Endometrial microvascular endothelial cells (primary cell): ENCODE measurements around the gene SYCP3. TPM values are rescaled to one million over a fixed set of nuclear protein-coding genes. Genes with fewer than 3 reads are reported as not detected.
"Not testable (repeated sequence)": the region's sequence is repeated elsewhere in the genome, so short reads cannot be mapped to it uniquely, and the experiment has no call there.

Experiments
- in situ Hi-C: cut with HindIII; loops from 2 replicates; pipeline ENCODE4 v1.10.0; 2017; ENCODE audit warnings: low sequenced_read_pairs, low pct_unique_long_range_greater_than_20kb; ENCODE audit errors: inconsistent ontology term
- total RNA-seq: library from RNA; depleted of rRNA; stranded (reverse); fragments of >200 nt; gene quantifications from one replicate; pipeline ENCODE4 v1.2.3, GENCODE V29; 2015; ENCODE audit errors: inconsistent ontology term

SYCP3 gene
- total RNA-seq, 1 donor from 2014 or later, result not detected

DNA sequence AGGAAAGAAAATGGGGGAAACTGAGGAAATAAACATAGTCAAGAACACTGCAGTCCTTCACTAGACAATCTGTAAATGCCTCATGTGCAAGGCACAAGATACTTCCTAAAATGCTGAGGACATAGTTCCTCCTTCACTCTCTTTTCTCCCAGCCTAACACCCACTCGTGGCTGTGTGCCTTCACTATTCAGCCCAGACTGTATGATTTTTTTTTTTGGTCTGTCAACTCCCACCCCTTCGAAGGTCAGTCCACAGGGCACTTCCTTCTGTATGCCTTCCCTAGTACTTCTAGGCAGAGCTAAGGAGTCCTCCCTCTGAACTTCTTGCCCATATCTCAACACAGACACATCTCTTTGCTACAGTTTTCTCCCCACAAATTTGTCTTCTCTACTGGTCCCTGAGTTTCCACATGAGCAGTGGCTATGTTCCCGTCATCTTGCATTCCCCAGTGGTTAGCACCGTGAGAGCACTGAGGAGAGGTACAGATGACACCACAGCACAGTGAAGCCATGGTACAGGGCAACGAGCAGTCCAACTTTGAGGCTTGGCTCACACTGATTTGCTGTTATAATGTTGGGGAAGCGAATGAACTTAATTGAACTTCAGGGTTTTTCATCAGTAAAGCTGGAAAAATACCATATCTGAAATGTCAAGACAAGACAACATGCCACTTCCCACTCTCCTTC lies 24.1 kb upstream of the SYCP3 start:
- in situ Hi-C loops, result no loop called here

DNA sequence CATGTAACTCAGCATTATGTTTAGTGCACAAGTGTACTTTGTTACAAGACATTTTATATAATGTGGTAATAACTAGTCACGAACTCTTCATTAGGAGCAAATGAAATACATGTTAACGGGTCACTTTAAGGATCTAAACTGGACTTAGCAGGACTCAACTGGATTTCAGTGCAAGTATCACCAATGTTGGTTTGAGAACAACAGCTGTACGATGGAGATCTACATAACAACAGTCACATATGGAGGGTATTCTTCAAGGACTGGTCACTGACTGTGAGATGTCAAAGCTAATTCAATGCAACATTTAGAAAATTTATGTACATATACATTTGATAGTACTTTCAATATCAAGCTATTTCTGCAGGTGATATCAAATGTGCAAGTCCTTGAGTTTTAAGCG lies 22.5 kb upstream of the SYCP3 start:
- in situ Hi-C loops, result no loop called here

DNA sequence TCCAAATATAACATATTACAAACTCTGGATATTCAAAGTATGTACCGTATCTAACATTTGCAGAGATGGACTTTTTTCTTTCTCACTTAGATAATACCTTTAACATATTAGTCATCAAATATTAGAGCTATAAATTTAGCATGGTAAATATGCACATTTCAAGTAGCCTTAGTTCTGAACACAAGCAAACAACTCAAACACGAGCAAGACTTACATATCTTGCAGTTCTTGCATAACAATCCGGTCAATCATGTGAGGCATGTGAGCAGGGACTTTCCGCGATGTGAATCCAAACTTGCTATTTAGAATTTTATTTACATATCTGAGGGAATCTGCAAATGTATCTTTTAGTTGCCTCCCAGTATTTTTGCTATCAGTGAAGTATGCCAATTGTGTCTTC lies 22.1 kb upstream of the SYCP3 start:
- in situ Hi-C loops, result no loop called here

DNA sequence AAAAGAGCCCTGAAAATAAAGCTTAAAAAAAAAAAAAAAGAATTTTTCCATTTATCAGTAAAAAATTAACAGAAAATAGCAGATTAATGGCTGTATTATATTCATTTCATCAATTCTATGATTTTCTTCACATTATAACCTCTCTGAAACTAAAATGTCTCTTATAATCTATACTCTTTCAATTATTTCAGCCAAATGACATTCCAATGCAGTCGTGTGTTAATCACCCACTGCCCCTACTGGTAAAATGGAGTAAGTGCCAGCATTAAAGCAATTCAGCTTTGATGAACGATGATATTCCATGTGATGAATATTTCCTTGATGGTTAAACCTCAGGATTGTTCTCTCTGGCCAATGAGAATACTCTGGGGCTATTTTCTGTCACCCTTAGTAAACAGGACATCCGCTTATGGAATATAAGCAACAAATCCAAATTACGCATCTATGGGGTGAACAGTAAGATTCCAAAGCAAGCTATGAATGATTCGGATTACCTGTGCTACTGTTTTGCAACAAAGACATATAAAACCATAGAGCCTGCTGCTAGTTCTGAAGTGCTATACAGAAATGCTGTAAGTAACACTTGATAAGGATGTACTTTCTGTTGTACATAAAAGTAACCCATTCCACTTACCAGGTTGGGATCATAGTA lies 20.3 kb upstream of the SYCP3 start:
- in situ Hi-C loops, result no loop called here

DNA sequence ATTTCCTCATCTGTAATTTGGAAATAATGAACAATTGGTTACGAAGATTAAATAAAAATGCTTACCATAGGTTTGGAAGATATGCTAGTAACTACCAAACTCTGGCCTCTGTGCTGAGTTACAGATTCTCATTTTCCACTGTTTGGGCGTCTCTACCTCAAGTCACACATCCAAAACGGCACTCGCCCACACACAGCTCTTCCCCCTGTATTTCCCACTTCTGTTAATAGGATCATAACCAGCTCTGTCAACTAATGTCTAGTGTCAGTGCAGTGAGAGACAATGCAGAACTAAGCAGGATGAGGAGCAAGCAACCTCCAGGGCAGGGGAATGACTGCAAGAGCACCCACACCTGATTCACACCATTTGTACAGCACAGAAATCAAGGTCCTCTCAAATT lies 10.9 kb upstream of the SYCP3 start:
- in situ Hi-C loops, result no loop called here

DNA sequence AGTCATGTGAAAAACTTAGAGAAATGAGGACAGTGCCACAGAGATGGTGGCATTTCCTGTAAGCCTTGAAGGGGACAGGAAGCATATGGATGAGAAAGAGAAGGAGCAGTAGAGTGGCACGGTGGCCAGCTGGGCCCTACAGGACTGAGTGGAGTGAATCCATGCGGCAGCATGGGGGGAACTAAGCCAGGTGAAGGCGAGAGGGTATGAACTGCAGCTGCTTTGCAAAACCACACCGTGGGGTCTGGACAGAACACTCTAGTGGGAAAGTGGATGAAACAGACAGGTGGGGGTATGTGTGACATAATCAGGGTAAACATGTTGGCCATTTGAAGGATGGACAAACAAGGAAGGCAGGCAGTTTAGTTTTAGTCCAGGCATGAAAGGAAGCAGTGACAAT lies 10.4 kb upstream of the SYCP3 start:
- in situ Hi-C loops, result no loop called here

DNA sequence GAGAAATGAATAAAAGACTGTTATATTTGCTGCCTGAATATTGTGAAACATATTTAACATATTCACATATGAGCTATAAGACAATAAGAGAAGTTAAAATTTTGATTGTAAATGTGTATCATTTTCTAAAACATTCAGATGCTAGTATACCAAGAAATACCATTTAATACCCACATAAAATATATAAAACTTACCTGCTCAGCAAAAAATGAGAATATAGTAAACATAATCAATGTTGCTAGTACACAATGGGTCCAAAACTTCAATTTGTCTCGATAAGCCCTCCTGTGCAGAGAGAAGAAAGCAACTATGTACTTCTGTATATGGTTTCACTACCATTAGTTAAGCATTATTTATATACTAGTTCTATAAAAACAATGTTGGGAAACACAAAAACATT lies 9.6 kb upstream of the SYCP3 start:
- in situ Hi-C loops, result no loop called here

DNA sequence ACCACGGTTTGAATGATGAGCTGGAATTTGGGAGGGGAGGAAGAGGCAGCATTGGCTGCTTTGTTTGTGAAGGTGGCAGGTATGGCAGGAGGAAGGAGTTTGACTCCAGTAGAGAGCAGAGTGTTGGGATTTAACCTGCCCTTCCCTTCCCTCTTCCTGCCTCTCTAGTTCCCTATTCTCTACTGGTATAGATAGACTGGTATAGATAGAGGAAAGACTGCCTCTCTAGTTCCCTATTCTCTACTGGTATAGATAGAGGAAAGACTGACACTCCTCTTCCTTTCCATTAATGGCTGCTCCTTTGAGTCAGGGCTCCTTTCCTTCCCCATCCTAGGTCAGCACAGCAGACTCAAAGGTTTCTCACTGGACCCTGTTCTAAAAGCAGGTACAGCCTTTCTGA lies 8.4 kb upstream of the SYCP3 start:
- in situ Hi-C loops, result no loop called here

DNA sequence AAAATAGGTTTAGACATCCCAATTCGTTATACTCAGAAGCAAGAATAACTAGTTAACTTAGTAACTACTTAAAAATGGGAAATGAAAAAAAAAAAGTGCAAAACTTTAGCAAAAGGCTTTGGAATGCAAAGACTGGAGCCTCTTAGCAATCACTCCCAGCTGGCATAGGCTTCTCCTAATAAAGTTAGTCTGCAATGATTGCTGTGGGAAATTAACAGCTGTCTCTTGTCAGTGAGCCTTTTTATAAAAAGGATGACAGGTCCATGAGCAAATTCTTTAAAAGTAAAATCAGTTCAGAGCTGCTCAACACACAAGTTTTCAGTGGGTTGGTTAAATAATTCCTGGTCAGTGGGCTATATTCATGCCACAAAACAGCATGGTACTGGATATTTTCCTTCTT lies 7.4 kb upstream of the SYCP3 start:
- in situ Hi-C loops, result no loop called here

DNA sequence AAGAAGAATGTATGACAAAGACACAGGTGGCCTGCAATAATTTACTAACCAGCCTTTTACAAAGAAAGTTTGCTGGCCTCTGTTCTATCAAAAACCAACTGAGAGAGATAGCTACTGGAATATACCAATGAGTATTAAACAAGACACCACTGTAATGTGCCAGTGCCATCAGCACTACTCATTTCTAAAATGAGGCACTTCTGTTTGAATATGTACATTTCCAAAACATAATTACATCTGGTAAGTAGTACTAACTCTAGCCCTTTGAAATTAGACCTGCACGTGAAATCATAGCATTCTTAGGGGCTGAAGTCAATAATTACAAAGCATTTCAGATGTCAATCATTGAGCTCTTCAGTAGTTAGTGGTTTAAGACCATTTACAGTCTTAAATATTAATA lies 6.9 kb upstream of the SYCP3 start:
- in situ Hi-C loops, result no loop called here

DNA sequence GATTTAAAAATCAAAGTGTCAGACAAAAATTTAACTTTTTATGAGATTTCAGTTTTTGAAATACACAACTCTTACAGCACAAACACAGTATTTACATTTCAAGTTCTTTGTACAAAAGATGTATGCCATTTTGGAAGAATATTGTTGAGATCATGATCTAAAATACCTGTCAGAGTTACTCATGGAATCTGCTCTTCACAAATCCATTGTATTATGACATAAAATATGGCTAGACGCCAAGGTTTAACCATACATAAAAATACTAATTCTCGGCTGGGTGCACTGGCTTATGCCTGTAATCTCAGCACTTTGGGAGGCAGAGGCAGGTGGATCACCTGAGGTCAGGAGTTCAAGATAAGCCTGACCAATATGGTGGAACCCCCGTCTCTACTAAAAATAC lies 6.2 kb upstream of the SYCP3 start:
- in situ Hi-C loops, result no loop called here

DNA sequence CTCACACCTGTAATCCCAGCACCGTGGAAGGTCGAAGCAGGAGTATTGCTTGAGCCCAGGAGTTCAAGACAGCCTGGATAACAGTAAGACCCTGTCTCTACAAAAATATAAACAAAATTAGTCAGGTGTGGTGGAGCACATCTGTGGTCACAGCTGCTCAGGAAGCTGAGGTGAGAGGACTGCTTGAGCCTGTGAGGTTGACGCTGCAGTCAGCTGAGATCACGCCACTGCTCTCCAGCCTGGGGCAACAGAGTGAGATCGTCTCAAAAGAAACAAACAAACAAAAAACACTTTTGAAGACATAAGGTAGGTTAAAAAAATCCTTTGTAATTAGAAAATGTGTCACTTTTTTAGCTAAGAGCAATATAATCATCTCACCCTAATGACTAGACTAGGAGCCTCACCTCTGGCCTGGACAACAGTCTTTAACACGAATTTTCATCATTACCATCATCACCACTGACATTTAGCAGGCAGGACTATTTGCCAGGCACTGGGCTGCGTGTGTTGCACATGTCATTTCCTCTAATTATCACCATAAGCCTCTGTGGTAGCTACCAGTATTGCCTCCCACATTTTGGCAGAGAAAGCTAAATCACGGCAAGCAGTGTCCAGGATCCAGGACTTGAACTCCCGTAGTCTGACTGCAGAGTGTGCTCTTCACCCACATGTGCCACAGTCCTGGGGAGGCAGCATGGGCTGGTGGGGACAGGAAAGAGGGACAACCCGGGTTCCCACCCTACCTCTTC lies 4.6 kb upstream of the SYCP3 start:
- in situ Hi-C loops, result no loop called here

DNA sequence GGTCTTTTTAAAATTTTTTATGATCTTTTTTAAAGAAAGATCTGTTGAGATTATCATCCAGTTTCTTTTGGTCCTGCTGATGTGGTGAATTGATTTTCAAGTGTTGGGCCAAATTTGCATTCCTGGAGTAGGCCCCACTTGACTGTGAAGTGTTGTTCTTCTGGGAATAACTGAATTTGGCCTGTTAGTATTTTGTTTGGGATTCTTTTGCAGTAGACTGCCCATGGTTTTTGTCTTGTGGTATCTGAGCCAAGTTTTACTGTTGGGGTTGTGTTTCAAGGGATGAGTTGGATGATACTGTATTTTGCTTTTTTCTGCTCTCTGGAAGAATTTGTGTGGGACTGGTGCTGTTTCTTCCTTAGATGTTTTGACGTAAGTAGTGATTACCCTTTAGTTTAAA lies 4.0 kb upstream of the SYCP3 start:
- in situ Hi-C loops, result no loop called here

DNA sequence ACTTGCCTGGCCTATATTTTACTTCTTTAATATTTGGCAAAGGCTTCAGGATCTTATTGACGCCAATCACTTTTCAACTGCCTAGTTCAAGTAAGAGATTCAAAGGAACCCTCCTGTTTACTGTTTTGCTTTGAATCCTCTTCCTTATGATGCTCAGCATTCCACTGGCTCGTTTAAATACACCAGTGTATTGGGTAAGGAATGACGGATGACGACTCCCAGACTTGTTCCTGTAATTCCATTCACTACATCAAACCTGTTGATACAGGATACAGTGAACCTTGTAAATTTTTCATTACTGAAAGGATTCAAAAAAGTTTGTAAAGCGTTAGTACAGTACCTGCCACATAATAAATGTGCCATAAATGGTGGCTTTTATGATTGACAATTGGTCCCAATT lies 1.7 kb upstream of the SYCP3 start:
- in situ Hi-C loops, result no loop called here

DNA sequence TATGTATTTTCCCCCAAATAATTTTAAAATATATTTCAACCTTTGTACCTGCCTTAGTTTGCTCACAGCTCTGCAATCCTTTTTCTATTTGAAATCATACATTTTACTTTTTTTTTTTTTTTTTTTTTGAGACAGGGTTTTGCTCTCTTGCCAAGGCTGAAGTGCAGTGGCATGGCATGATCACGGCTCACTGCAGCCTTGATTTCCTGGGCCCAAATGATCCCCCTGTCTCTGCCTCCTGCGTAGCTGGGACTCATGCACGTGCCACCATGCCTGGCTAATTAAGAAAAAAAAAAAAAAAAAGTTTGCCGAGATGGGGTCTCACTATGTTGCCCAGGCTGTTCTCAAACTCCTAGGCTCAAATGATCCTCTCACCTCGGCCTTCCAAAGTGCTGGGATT lies 1.3 kb upstream of the SYCP3 start:
- in situ Hi-C loops, result no loop called here

DNA sequence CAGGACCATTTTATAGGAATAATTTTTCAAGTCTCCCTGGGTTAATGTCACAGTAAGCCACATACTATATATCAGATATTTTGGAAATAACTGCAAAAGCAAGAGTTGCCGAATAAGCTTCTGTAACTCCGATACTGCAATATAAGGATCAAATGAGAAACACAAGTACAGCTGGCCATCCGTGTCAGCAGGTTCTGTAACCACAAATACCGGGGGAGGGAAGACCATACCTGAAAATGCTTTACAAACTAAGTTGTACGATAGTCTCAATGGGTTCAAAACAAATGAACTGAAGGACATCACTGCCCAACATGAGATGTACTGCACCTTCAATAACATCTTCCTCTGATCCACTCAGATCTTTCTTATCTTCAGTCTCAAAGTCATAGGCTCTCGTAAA lies 1.8 kb downstream of the SYCP3 start:
- in situ Hi-C loops, result no loop called here

DNA sequence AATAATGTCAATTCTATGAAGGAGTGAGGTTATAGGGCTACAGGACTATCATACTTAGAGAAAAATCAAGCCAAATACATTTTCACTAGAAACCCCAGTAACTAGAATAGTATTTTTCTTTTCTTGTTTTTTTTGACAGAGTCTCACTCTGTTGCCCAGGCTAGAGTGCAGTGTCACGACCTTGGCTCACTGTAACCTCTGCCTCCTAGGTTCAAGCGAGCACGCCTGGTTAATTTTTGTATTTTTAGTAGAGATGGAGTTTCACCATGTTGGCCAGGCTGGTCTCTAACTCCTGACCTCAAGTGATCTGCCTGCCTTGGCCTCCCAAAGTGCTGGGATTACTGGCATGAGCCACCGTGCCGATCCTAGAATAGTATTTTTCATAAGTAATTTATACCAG lies 4.8 kb downstream of the SYCP3 start:
- in situ Hi-C loops, result not testable (repeated sequence)

DNA sequence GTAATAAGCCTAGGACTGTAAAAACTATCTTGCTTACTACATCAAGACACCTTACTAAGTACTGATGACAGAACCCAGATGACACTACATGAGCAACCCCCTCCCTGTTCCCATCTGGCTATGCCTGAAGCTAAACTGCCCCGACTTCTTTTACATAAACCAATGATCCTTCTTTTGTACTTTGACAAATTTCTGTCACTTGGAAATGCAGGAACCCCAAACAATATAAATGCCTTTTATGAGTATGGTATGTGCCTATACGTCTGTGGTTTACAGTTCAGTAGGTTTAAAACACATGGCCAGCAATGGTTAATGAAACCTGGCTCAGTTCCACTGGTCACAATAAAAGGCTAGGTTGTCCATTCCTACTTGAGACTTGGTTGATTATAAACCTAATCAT lies 6.1 kb downstream of the SYCP3 start:
- in situ Hi-C loops, result no loop called here

DNA sequence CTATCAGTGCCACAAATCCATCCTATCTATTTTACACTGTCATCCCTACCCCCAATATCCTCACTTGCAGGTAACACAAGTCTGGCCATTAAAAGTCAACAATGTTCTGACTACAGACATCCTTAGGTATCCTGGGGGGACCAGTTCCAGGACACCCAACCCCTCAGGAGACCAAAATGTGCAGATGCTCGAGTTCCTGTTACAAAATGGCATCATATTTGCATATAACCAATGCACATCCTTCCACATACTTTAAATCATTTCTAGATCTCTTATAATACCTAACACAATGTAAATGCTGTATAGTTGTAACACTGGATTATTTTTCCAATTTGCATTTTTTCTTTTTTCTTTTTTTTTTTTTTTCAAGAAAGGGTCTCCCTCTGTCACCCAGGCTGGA lies 6.9 kb downstream of the SYCP3 start:
- in situ Hi-C loops, result no loop called here

DNA sequence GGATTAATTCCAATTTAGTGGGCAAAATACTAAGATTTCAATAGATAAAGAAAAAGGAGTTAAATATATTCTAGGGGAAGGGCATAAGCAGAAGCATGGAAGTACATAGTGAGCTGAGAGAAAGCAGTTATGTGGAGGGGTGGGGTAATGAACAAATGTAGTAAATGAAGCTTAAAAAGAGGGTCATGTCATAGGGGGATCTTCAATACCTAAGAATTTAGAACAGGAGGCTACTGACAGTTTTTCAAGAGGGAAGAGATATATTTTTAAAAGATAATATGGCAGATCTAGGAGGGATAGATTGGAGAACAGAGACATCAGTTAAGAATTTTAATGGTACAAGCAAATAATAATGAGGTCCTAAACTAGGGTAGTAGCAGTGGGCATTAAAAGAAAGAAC lies 9.4 kb downstream of the SYCP3 start:
- in situ Hi-C loops, result no loop called here
